PC-3 (cell line): ENCODE data around the gene IL17RB. TPM values are rescaled to one million over a fixed set of nuclear protein-coding genes. Genes with fewer than 3 reads are reported as not detected.

Experiments used
- ATAC-seq: fragments of 200-7000 bp; cut with Tn5 transposase; 2 replicates; pipeline ENCODE4 v1.9.1; 2020; ENCODE audit warnings: mild to moderate bottlenecking, moderate library complexity
- BruUV-seq: library from RNA; stranded (reverse); fragments of 400-500 nt; replicated peaks from 2 replicates; lab custom pipeline; 2021; lab: Mats Ljungman, UMichigan
- CTCF ChIA-PET: fragments of 300-600 bp; sonication (Branson Sonifier 250); formaldehyde crosslinking; loops from one replicate; lab custom pipeline; 2022; ENCODE audit warnings: antibody characterized with exemption; lab: Charles Lee
- POLR2A ChIA-PET: fragments of 300-600 bp; sonication (Branson Sonifier 250); formaldehyde crosslinking; loops from one replicate; lab custom pipeline; 2022; ENCODE audit warnings: antibody characterized with exemption; ENCODE audit not compliant: unreplicated experiment; lab: Charles Lee
- DNase-seq: peaks from one replicate; pipeline ENCODE4 v3.0.0-alpha.2; 2015
- H2AFZ ChIP-seq: fragments of 300-600 bp; sonication (generic); 2 replicates; pipeline ENCODE4 v1.6.0; 2016; ENCODE audit warnings: antibody characterized with exemption, low read length
- H3F3A ChIP-seq: fragments of 300-600 bp; sonication (generic); one replicate; pipeline ENCODE4 v1.6.0; 2017; ENCODE audit warnings: antibody characterized with exemption, low read length, control low read depth, mild to moderate bottlenecking; ENCODE audit not compliant: unreplicated experiment
- H3K27ac ChIP-seq: fragments of 300-600 bp; sonication (generic); 2 replicates; pipeline ENCODE4 v1.5.1; 2016; ENCODE audit warnings: mild to moderate bottlenecking, low read length
- H3K27me3 ChIP-seq: fragments of 300-600 bp; sonication (generic); 2 replicates; pipeline ENCODE4 v1.6.1; 2016; ENCODE audit warnings: low read length, mixed read lengths
- H3K36me3 ChIP-seq: fragments of 300-600 bp; sonication (generic); 2 replicates; pipeline ENCODE4 v1.6.1; 2016; ENCODE audit warnings: low read depth, mixed run types, low read length, mixed read lengths
- H3K4me1 ChIP-seq: fragments of 300-600 bp; sonication (generic); 2 replicates; pipeline ENCODE4 v1.5.1; 2016; ENCODE audit warnings: low read length; ENCODE audit not compliant: insufficient read depth
- H3K4me2 ChIP-seq: fragments of 300-600 bp; sonication (generic); 2 replicates; pipeline ENCODE4 v1.6.0; 2016; ENCODE audit warnings: low read length
- H3K4me3 ChIP-seq: fragments of 300-600 bp; sonication (generic); 2 replicates; pipeline ENCODE4 v1.5.1; 2016; ENCODE audit warnings: mild to moderate bottlenecking, low read length, mixed read lengths
- H3K79me2 ChIP-seq: fragments of 300-600 bp; sonication (generic); 2 replicates; pipeline ENCODE4 v1.6.1; 2017; ENCODE audit warnings: low read length, mixed read lengths
- H3K9ac ChIP-seq: fragments of 300-600 bp; sonication (generic); 2 replicates; pipeline ENCODE4 v1.6.0; 2016; ENCODE audit warnings: mild to moderate bottlenecking, low read length
- H3K9me2 ChIP-seq: fragments of 300-600 bp; sonication (generic); replicated peaks from 2 replicates; pipeline ENCODE4 v1.6.1; 2016; ENCODE audit warnings: mixed run types, low read length, mixed read lengths
- H3K9me3 ChIP-seq: fragments of 300-600 bp; sonication (generic); 2 replicates; pipeline ENCODE4 v1.6.1; 2016; ENCODE audit warnings: low read length, mixed read lengths
- H4K20me1 ChIP-seq: fragments of 300-600 bp; sonication (generic); 2 replicates; pipeline ENCODE4 v1.6.1; 2016; ENCODE audit warnings: low read length, mixed read lengths
- CTCF ChIP-seq: fragments of 300-600 bp; sonication (generic); conservative IDR thresholded peaks from 2 replicates; pipeline ENCODE4 v1.5.1; 2017; ENCODE audit warnings: antibody characterized with exemption, low read depth, mild to moderate bottlenecking, low read length
- EZH2 ChIP-seq: fragments of 300-600 bp; sonication (generic); IDR thresholded peaks from one replicate; pipeline ENCODE4 v1.6.1; 2017; ENCODE audit warnings: antibody characterized with exemption, mild to moderate bottlenecking, low read length; ENCODE audit not compliant: unreplicated experiment
- EZH2phosphoT487 ChIP-seq: fragments of 300-600 bp; sonication (generic); IDR thresholded peaks from 2 replicates; pipeline ENCODE4 v1.6.1; 2018; ENCODE audit warnings: mild to moderate bottlenecking, antibody characterized with exemption, low read length, borderline replicate concordance
- intact Hi-C: fragments of 100-400 bp; cut with micrococcal nuclease; formaldehyde crosslinking; loops from 2 replicates; pipeline ENCODE4 v1.9.0; 2023
- total RNA-seq: library from RNA; depleted of rRNA; stranded (reverse); fragments of >200 nt; gene quantifications from 2 replicates; pipeline ENCODE4 v1.2.3, GENCODE V29; 2014

The IL17RB gene
- total RNA-seq, 1 experiment from 2014 or later = 2.3 TPM

- Histone ChIP-seq H3F3A (no peaks in the 10 kb centered on the region), H3K4me1 (no peaks in the 10 kb centered on the region), H3K4me2 (no peak overlapping the region), H4K20me1 (no peaks in the 10 kb centered on the region), H3K9me2 (no peaks in the 10 kb centered on the region), H2AFZ (no peak overlapping the region), H3K27ac (no peak overlapping the region), H3K4me3 (no peak overlapping the region), H3K9me3 (no peaks in the 10 kb centered on the region), H3K79me2 (no peaks in the 10 kb centered on the region), H3K36me3 (no peaks in the 10 kb centered on the region), H3K9ac (no peak overlapping the region), H3K27me3 (no peaks in the 10 kb centered on the region)
- ATAC-seq (no peak), DNase-seq (no peak)
- POLR2A ChIA-PET = no interaction called here
- CTCF ChIA-PET = no interaction called here
- TF ChIP-seq CTCF (no peak), EZH2phosphoT487 (no peak), EZH2 (no peak)
- no TSS peak for BruUV-seq
- intact Hi-C loops = no loop called here
These were observed 11.8 kb upstream of the IL17RB start for GRCh38 chr3:53834429-53835095.

GRCh38 chr3:53835257-53835656 lies 11.1 kb upstream of the IL17RB start:
- Histone ChIP-seq H3K4me2 (no peak overlapping the region), H3F3A (no peaks in the 10 kb centered on the region), H4K20me1 (no peaks in the 10 kb centered on the region), H3K27ac (no peak overlapping the region), H3K36me3 (no peaks in the 10 kb centered on the region), H3K9me2 (no peaks in the 10 kb centered on the region), H3K9me3 (no peaks in the 10 kb centered on the region), H3K4me1 (no peaks in the 10 kb centered on the region), H3K4me3 (no peak overlapping the region), H3K79me2 (no peaks in the 10 kb centered on the region), H2AFZ (no peak overlapping the region), H3K9ac (no peak overlapping the region), H3K27me3 (no peaks in the 10 kb centered on the region)
- DNase-seq = no peak
- intact Hi-C loops = no loop called here
- CTCF ChIA-PET = no interaction called here
- no peak for ATAC-seq
- POLR2A ChIA-PET = no interaction called here
- no TSS peak for BruUV-seq
- no peak for TF ChIP-seq CTCF
- TF ChIP-seq EZH2phosphoT487 = no peak
- no peak for TF ChIP-seq EZH2

- ChIA-PET CTCF (no interaction called here), POLR2A (no interaction called here)
- no peaks in the 10 kb centered on the region for H3K9me2 ChIP-seq
- no peaks in the 10 kb centered on the region for H4K20me1 ChIP-seq
- ATAC-seq (no peak), DNase-seq (no peak)
- H3K9me3 ChIP-seq = no peaks in the 10 kb centered on the region
- no peak overlapping the region for H3K27ac ChIP-seq
- no peaks in the 10 kb centered on the region for H3F3A ChIP-seq
- no peaks in the 10 kb centered on the region for H3K4me1 ChIP-seq
- H3K4me2 ChIP-seq = no peak overlapping the region
- TF ChIP-seq CTCF (no peak), EZH2 (no peak)
- no peak overlapping the region for H3K9ac ChIP-seq
- no peaks in the 10 kb centered on the region for H3K27me3 ChIP-seq
- H3K79me2 ChIP-seq = no peaks in the 10 kb centered on the region
- BruUV-seq = no TSS peak
- H2AFZ ChIP-seq = no peak overlapping the region
- H3K36me3 ChIP-seq = no peaks in the 10 kb centered on the region
- H3K4me3 ChIP-seq = no peak overlapping the region
- intact Hi-C loops = no loop called here
These were observed 10.1 kb upstream of the IL17RB start for GRCh38 chr3:53836084-53836872.
